A549 (cell line): ENCODE measurements around the gene BTLA. TPM values are rescaled to one million over a fixed set of nuclear protein-coding genes. Genes with fewer than 3 reads are reported as not detected.

Source experiments
- ATAC-seq, 2 experiments: fragments of 200-7000 bp in 1 of 2; fragments of >200 bp in 1 of 2; cut with Nextera tagmentation in 1 of 2; cut with Tn5 transposase in 1 of 2; 3 replicates each; pipeline versions ENCODE4 v1.8.0 to v1.9.1; 2018 to 2020; ENCODE audit warnings: mild to moderate bottlenecking in 1 of 2, moderate library complexity in 1 of 2
- CTCF ChIA-PET: fragments of 300-600 bp; sonication (Branson Sonifier 250); formaldehyde crosslinking; extraction: SDS; loops from one replicate; lab custom pipeline; 2021; ENCODE audit warnings: antibody characterized with exemption, inconsistent platforms; lab: Yijun Ruan, JAX
- POLR2A ChIA-PET: fragments of 350-600 bp; formaldehyde crosslinking; extraction: SDS; loops from one replicate; lab custom pipeline; 2021; ENCODE audit warnings: antibody characterized with exemption, inconsistent platforms; lab: Yijun Ruan, JAX
- DNase-seq, 2 experiments: peaks; one replicate each; pipeline versions ENCODE4 v3.0.0 to v3.0.0-alpha.2; 2011 to 2016; ENCODE audit warnings: low read depth in 1 of 2, low spot score in 1 of 2
- FAIRE-seq: peaks from 2 replicates; lab custom pipeline; 2011; peaks lifted over from hg19 to GRCh38; lab: Jason Lieb, UNC
- H3K27ac ChIP-seq, 2 experiments: fragments of >200 bp; sonication (Bioruptor Twin); formaldehyde crosslinking; 3 replicates each; pipeline ENCODE4 v1.5.1; 2016 to 2017
- H3K4me1 ChIP-seq: fragments of >200 bp; sonication (Bioruptor Twin); formaldehyde crosslinking; 3 replicates; pipeline ENCODE4 v1.6.1; 2016
- H3K4me2 ChIP-seq: fragments of >200 bp; sonication (Bioruptor Twin); formaldehyde crosslinking; 3 replicates; pipeline ENCODE4 v1.6.1; 2016
- H3K4me3 ChIP-seq: fragments of >200 bp; sonication (Bioruptor Twin); formaldehyde crosslinking; 3 replicates; pipeline ENCODE4 v1.5.1; 2016
- H3K9me3 ChIP-seq: fragments of >200 bp; sonication (Bioruptor Twin); formaldehyde crosslinking; 3 replicates; pipeline ENCODE4 v1.6.1; 2016
- ATOH8 ChIP-seq: fragments of 250-450 bp; sonication (Bioruptor Pico); IDR thresholded peaks from 2 replicates; pipeline ENCODE4 v1.5.0; 2020; ENCODE audit warnings: low read depth, mild to moderate bottlenecking, moderate library complexity
- CBX2 ChIP-seq: fragments of 200-600 bp; sonication (generic); IDR thresholded peaks from 2 replicates; pipeline ENCODE4 v1.6.1; 2016; ENCODE audit warnings: low read depth, mild to moderate bottlenecking, borderline replicate concordance
- CBX8 ChIP-seq: fragments of 200-600 bp; sonication (generic); IDR thresholded peaks from 2 replicates; pipeline ENCODE4 v1.6.1; 2016
- CTCF ChIP-seq: fragments of >200 bp; sonication (Bioruptor Twin); formaldehyde crosslinking; IDR thresholded peaks from 3 replicates; pipeline ENCODE4 v1.5.1; 2016
- FOSL2 ChIP-seq, 2 experiments: fragments of 450-650 bp in 1 of 2; fragments of >200 bp in 1 of 2; sonication (Bioruptor Twin) in 1 of 2; formaldehyde crosslinking; IDR thresholded peaks; 2 replicates each; pipeline versions ENCODE4 v1.5.0 to v1.6.1; 2016 to 2020; ENCODE audit warnings: mild to moderate bottlenecking in 1 of 2, moderate library complexity in 1 of 2
- GATA3 ChIP-seq: IDR thresholded peaks from 2 replicates; pipeline ENCODE4 v1.6.1; 2012; ENCODE audit warnings: borderline replicate concordance
- HDAC2 ChIP-seq: fragments of 200-600 bp; sonication (generic); IDR thresholded peaks from 2 replicates; pipeline ENCODE4 v1.6.1; 2016
- HES2 ChIP-seq: fragments of >200 bp; sonication (Bioruptor Twin); formaldehyde crosslinking; IDR thresholded peaks from 2 replicates; pipeline ENCODE4 v1.6.1; 2016
- HOXB5 ChIP-seq: fragments of 250-450 bp; sonication (Bioruptor Pico); IDR thresholded peaks from 2 replicates; pipeline ENCODE4 v1.5.0; 2020; ENCODE audit warnings: mild to moderate bottlenecking, moderate library complexity
- JUN ChIP-seq, 2 experiments: fragments of >200 bp; sonication (Bioruptor Twin); formaldehyde crosslinking; IDR thresholded peaks; 2 replicates in 1 of 2; 3 replicates in 1 of 2; pipeline ENCODE4 v1.6.1; 2016 to 2017
- KDM5A ChIP-seq: fragments of 200-600 bp; sonication (generic); IDR thresholded peaks from 2 replicates; pipeline ENCODE4 v1.6.1; 2016; ENCODE audit warnings: antibody characterized with exemption, mild to moderate bottlenecking
- MAFK ChIP-seq: fragments of 450-650 bp; IDR thresholded peaks from 2 replicates; pipeline ENCODE4 v1.6.1; 2014; ENCODE audit not compliant: partially characterized antibody
- MAX ChIP-seq: IDR thresholded peaks from 2 replicates; pipeline ENCODE4 v1.6.1; 2012
- NPAS2 ChIP-seq: fragments of 250-450 bp; sonication (Bioruptor Pico); IDR thresholded peaks from 2 replicates; pipeline ENCODE4 v1.8.0; 2022; ENCODE audit warnings: mild to moderate bottlenecking, moderate library complexity, borderline replicate concordance
- NR3C1 ChIP-seq: fragments of >200 bp; sonication (Bioruptor Twin); formaldehyde crosslinking; IDR thresholded peaks from 3 replicates; pipeline ENCODE4 v1.6.1; 2017
- PBX3 ChIP-seq: IDR thresholded peaks from 2 replicates; pipeline ENCODE4 v1.6.1; 2012
- PHF8 ChIP-seq: fragments of 200-600 bp; sonication (generic); IDR thresholded peaks from 2 replicates; pipeline ENCODE4 v1.6.1; 2016; ENCODE audit warnings: low read depth, mild to moderate bottlenecking, antibody characterized with exemption, moderate library complexity, borderline replicate concordance
- POLR2A ChIP-seq: IDR thresholded peaks from 2 replicates; pipeline ENCODE4 v1.6.1; 2012; ENCODE audit warnings: mild to moderate bottlenecking, low read length
- RAD21 ChIP-seq, 2 experiments: fragments of >200 bp in 1 of 2; sonication (Bioruptor Twin) in 1 of 2; formaldehyde crosslinking in 1 of 2; IDR thresholded peaks in 1 of 2; conservative IDR thresholded peaks in 1 of 2; 2 replicates in 1 of 2; 3 replicates in 1 of 2; pipeline ENCODE4 v1.6.1; 2012 to 2018; ENCODE audit warnings: inconsistent platforms in 1 of 2
- RFX5 ChIP-seq: fragments of 450-650 bp; IDR thresholded peaks from 2 replicates; pipeline ENCODE4 v1.7.1; 2014; ENCODE audit warnings: antibody characterized with exemption, mild to moderate bottlenecking, moderate library complexity
- RNF2 ChIP-seq: fragments of 200-600 bp; sonication (generic); IDR thresholded peaks from 2 replicates; pipeline ENCODE4 v1.6.1; 2016; ENCODE audit warnings: low read depth, mild to moderate bottlenecking, antibody characterized with exemption, moderate library complexity, borderline replicate concordance
- ZC3H11A ChIP-seq: fragments of 450-650 bp; IDR thresholded peaks from 2 replicates; pipeline ENCODE4 v1.6.1; 2014; ENCODE audit warnings: antibody characterized with exemption, mild to moderate bottlenecking
- ZNF302 ChIP-seq: fragments of 250-450 bp; sonication (Bioruptor Pico); IDR thresholded peaks from 2 replicates; pipeline ENCODE4 v1.9.0; 2021; ENCODE audit warnings: inconsistent platforms, mild to moderate bottlenecking, moderate library complexity
- WGBS: methylation state at CpG from one replicate; pipeline ENCODE4 v1.1.6; 2017; ENCODE audit errors: missing lambda C conversion rate; 5-methylcytosine and 5-hydroxymethylcytosine counted together
- polyA plus RNA-seq, 4 experiments: library from polyadenylated mRNA; depleted of rRNA in 3 of 4; stranded (reverse); fragments of >200 nt; fragmentation: RNase III in 1 of 4; extraction: RNeasy Plus Mini Kit Qiagen cat#74134 plus additional on column Dnase treatment in 1 of 4; gene quantifications; 2 replicates in 3 of 4; 3 replicates in 1 of 4; pipeline ENCODE4 v1.2.3, GENCODE V29; 2011 to 2017

The BTLA gene
- polyA plus RNA-seq, 2 of the 4 experiments (the other 2 are of a cell fraction), result 0.03 TPM; not detected in 1

- TF ChIP-seq RFX5 (no peak), CBX2 (no peak), GATA3 (no peak), NPAS2 (no peak), ZNF302 (CRISPR knock-in tag) (no peak), CBX8 (no peak), HOXB5 (no peak)
Observed at GRCh38 chr3:112446343-112446742, 52.9 kb downstream of the BTLA start (continued).

GRCh38 chr3:112445839-112446238, 53.4 kb downstream of the BTLA start:
- ATAC-seq (no peak), DNase-seq (no peak), FAIRE-seq (no peak)
- Histone ChIP-seq H3K4me2 (no peak overlapping the region), H3K9me3 (no peaks in the 10 kb centered on the region), H3K27ac (no peak overlapping the region), H3K4me3 (no peak overlapping the region), H3K4me1 (no peaks in the 10 kb centered on the region)
- 3% methylated on average over 2 of the region's 2 CpGs for WGBS
- CTCF ChIA-PET, result interaction anchor here (1.1 kb wide), 1 partner anchor 10 kb away, joined by 3 read pairs; no protein-coding TSS in a partner anchor
- TF ChIP-seq CBX8, result no peak
- no peak for TF ChIP-seq RAD21 (conservative IDR thresholded peaks at IDR 0.05 in 1 of 2, IDR thresholded peaks at IDR 0.05 in 1 of 2)
- no peak for TF ChIP-seq JUN (IDR thresholded peaks at IDR 0.05)
- no peak for TF ChIP-seq ATOH8 (CRISPR knock-in tag)
- no peak for TF ChIP-seq RFX5
- TF ChIP-seq FOSL2 (IDR thresholded peaks at IDR 0.05), result no peak
- TF ChIP-seq FOSL2 (CRISPR knock-in tag; IDR thresholded peaks at IDR 0.05), result no peak
- TF ChIP-seq PBX3, result no peak
- TF ChIP-seq KDM5A, result no peak
- TF ChIP-seq POLR2A, result no peak
- no peak for TF ChIP-seq PHF8
- no peak for TF ChIP-seq HDAC2
- TF ChIP-seq MAX, result no peak
- TF ChIP-seq NR3C1, result no peak
- TF ChIP-seq MAFK, result no peak
- TF ChIP-seq HES2, result no peak
- TF ChIP-seq CBX2, result no peak
- no peak for TF ChIP-seq CTCF
- no peak for TF ChIP-seq RNF2
- TF ChIP-seq ZC3H11A, result no peak
- TF ChIP-seq HOXB5, result no peak
- POLR2A ChIA-PET, result no interaction called here
